ENCODE data around the gene COX6A1.

GRCh38 chr12:120475643-120476042 is 37.7 kb downstream of the COX6A1 start:
- no peak for TF ChIP-seq CTCF (IDR thresholded peaks at IDR 0.05)
- no peak for TF ChIP-seq POLR2AphosphoS5 (IDR thresholded peaks at IDR 0.05)

All from breast epithelium (tissue), 3 donors.